ENCODE data around the gene ARHGAP19.

The ARHGAP19 gene

GRCh38 chr10:97192952-97193435, 99.4 kb downstream of the ARHGAP19 start:
- no peak for DNase-seq (ENCODE audit: low read depth)

- DNase-seq (ENCODE audit: low read depth), result no peak
Observed at GRCh38 chr10:97190450-97190849, 102.0 kb downstream of the ARHGAP19 start.

- DNase-seq (ENCODE audit: low read depth), result no peak
Observed at GRCh38 chr10:97188261-97188711, 104.2 kb downstream of the ARHGAP19 start.

- DNase-seq (ENCODE audit: low read depth), result no peak
Observed at GRCh38 chr10:97186911-97187310, 105.5 kb downstream of the ARHGAP19 start.

GRCh38 chr10:97185326-97186058, 106.9 kb downstream of the ARHGAP19 start, which contains the start of gene SLIT1:
Gene SLIT1, minus strand, starts transcription at chr10:97185959. Its CDS starts 285 bp downstream, at chr10:97185674.
- DNase-seq (ENCODE audit: low read depth), result no peak

- no peak for DNase-seq (ENCODE audit: low read depth)
Observed at GRCh38 chr10:97184971-97185325, 107.5 kb downstream of the ARHGAP19 start.

- DNase-seq (ENCODE audit: low read depth), result no peak
Observed at GRCh38 chr10:97183314-97183713, 109.1 kb downstream of the ARHGAP19 start.

- no peak for DNase-seq (ENCODE audit: low read depth)
Observed at GRCh38 chr10:97182288-97182990, 110.0 kb downstream of the ARHGAP19 start.

GRCh38 chr10:97180986-97181385, 111.5 kb downstream of the ARHGAP19 start:
- DNase-seq (ENCODE audit: low read depth), result no peak

GRCh38 chr10:97180363-97180755, 112.1 kb downstream of the ARHGAP19 start:
- DNase-seq (ENCODE audit: low read depth), result no peak

GRCh38 chr10:97179731-97180362, 112.6 kb downstream of the ARHGAP19 start:
- no peak for DNase-seq (ENCODE audit: low read depth)

- no peak for DNase-seq (ENCODE audit: low read depth)
Observed at GRCh38 chr10:97179311-97179710, 113.1 kb downstream of the ARHGAP19 start.

GRCh38 chr10:97178074-97178473, 114.4 kb downstream of the ARHGAP19 start:
- no peak for DNase-seq (ENCODE audit: low read depth)

- no peak for DNase-seq (ENCODE audit: low read depth)
Observed at GRCh38 chr10:97176226-97176625, 116.2 kb downstream of the ARHGAP19 start.

GRCh38 chr10:97175586-97175985, 116.9 kb downstream of the ARHGAP19 start:
- no peak for DNase-seq (ENCODE audit: low read depth)

- no peak for DNase-seq (ENCODE audit: low read depth)
Observed at GRCh38 chr10:97174941-97175340, 117.5 kb downstream of the ARHGAP19 start.

GRCh38 chr10:97174276-97174775, 118.1 kb downstream of the ARHGAP19 start:
- DNase-seq (ENCODE audit: low read depth), result no peak

GRCh38 chr10:97173036-97173435, 119.4 kb downstream of the ARHGAP19 start:
- no peak for DNase-seq (ENCODE audit: low read depth)
